Activated CD4-positive, alpha-beta T cell treated with anti-CD3 and anti-CD28 coated beads, Interleukin-2, amount 50 U/mL, for 4 hours (primary cell): ENCODE measurements around the gene DTNA.
"Not testable (repeated sequence)": the region's sequence is repeated elsewhere in the genome, so short reads cannot be mapped to it uniquely, and the experiment has no call there.

ENCODE experiments used
- DNase-seq, 2 experiments: peaks; one replicate each; pipeline ENCODE4 v3.0.0-alpha.2; 2020

Gene DTNA

GRCh38 chr18:34864836-34865497 is 154.9 kb downstream of the DTNA start:
- no peak for DNase-seq

GRCh38 chr18:34866310-34866709 is 156.2 kb downstream of the DTNA start:
- DNase-seq: no peak

DNA sequence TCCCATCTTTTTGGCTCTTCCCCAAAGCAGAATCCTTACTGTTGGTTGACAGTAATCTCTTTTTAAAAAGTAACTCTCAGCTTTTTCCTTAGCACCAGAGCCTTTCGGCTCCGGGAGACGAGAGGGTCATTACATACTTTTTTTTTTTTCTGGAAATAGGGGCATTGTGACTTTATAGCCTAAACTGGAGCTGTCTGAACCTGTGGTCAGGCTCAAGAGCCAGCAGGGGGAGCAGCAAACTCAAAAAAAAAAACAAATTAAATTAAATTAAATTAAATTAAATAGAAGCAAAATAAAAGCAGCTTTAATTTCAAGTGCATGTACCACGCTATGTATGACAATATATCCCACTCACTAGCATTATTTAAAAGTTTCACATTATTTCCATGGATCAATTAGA is 156.6 kb downstream of the DTNA start:
- DNase-seq: no peak

- no peak for DNase-seq
Observed at GRCh38 chr18:34867520-34867919, 157.4 kb downstream of the DTNA start.

- no peak for DNase-seq
Observed at GRCh38 chr18:34870555-34871310, 160.6 kb downstream of the DTNA start.

- no peak for DNase-seq
Observed at GRCh38 chr18:34871435-34871834, 161.3 kb downstream of the DTNA start.

DNA sequence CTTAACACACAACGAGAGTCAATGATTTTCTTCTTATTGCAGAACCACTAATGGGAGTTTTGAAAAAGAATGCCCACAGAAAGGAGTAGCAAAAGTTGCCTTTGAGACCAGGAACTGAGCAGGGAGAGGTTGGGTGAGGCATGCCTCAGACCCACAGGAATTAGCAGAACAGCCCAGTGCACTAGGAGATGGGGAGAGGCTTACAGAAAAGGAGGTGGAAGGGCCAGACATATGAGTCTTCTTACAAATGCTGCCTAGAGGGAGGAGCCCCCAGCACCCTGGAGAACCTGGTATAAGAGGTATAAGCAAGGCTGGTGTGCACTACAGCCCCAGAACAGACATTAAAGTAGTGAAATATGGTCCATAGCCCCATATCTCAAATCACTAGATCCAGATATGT is 162.0 kb downstream of the DTNA start:
- no peak for DNase-seq

DNA sequence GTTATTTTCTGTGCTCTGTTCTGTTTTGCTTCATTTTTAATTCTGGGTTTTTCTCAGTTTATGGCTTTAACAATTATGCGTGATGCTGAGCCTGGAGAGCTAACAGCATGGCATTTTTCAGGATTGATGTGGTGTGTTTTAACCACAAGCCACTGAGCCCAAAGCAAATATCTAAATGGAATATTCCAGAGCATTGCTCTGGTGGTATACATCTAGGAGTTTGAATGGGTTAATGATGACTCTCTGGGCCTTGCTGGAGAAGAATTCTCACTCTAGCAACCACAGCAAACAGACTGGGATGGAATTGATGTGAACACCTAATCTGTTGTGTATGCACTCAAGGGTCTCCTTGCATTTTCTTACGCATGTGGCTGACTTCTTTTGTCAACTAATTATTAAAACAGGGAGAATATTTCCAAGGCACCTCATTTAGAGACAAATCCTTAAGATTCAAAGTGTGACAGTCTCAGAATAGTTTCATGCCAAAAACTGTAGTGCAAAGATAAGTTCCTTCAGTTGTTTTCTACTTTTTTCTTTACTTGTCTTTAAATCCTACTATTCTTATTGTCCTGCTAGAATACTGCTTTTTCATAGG is 164.0 kb downstream of the DTNA start:
- no peak for DNase-seq

- DNase-seq: no peak
Observed at GRCh38 chr18:34875150-34875549, 165.1 kb downstream of the DTNA start.

DNA sequence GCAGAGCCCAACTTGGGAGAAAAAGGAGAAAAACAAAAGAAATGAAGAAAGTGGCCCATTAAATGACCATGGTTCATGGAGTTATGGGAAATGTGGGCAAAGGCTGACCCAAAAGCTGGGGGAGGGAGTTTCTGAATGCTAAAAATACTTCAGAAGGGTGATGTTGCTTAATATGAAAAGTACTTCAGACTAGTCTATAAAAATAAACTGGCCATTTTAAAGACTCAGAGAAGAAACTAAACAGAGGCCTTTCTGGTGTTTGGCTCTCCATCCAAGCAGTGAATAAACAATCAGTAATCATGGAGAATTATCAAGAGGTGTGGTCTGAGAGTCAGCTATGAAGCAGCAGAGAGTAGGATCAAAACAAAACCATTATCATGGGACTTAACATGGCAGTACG is 170.3 kb downstream of the DTNA start:
- DNase-seq: no peak

DNA sequence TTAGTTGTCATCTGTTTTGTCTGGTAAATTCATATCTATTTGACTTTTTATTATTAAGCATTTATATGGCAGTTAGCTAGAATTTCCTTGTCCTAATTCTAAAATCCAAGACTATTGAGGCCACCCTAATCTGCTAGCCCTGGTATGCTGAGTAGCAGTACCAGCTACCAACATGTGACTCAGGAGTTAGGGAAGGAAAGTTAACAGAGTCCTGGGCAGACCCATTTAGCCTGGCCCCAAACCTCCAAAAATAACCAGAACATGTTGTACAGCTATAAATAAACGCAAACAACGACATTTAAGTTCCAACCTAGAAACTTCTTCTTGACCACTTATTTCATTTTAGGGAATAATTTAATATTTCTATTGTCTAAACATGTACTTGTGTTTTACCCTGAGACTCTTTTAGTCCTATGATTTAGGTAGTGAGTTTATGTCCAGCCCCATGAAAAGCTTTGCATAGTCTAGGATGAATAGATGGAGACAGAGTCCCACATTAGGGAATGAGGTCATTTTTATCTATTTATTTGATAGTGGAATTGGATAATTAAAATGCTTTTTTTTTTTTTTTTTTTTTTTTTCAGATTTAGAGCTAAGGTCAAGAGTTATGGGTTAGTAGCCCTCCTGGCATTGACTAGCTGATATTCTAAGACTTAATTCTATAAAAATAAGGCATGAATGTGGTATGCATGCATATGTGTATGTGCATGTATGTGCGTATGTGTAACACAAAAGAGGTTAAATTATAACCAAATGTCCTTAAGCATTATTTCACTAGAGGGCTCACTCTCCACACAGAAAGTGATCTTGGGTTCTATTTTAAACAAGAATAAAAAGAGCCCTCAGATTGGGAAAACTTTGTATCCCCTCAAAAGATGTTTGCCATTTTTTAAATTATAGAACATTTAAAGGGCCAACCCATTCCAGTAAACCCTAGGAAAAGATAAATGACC is 171.1 kb downstream of the DTNA start:
- no peak for DNase-seq

DNA sequence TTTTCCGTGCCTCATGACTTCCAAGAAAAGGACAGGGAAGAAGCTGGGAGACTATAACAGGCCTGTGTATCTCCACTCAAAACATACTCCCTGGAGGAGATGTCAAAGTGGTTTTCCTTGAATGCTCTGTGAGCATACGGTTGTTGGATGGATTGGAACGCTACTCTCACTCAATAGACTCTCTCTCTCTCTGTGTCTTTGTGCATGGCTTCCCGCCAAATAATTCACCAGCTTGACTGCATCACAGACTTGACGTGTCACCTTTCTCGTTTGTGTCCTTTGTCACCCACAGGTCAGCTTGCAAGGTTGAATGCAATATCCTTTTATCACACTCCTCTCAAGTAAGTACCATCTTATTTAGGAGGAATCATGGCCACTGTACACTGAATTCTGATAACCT is 174.3 kb downstream of the DTNA start:
- no peak for DNase-seq

DNA sequence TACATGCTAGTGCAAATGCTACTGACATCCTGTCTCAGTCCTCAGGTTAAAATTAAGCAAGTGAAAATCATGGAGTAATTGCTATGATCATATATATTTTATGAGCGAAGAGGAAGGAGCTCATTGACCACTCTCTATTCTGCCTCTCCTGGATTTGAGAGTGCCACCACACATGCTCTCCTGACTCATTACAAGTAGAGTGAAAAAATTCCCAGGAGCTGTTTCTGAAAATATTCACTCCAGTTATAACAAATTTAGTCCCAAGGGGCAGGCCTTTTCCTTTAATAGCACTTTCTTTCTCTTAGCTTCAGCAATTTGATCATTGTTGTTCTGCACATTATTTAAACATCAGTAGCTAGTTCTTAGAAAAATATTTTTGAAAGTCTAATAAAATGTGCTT is 176.1 kb downstream of the DTNA start:
- no peak for DNase-seq

DNA sequence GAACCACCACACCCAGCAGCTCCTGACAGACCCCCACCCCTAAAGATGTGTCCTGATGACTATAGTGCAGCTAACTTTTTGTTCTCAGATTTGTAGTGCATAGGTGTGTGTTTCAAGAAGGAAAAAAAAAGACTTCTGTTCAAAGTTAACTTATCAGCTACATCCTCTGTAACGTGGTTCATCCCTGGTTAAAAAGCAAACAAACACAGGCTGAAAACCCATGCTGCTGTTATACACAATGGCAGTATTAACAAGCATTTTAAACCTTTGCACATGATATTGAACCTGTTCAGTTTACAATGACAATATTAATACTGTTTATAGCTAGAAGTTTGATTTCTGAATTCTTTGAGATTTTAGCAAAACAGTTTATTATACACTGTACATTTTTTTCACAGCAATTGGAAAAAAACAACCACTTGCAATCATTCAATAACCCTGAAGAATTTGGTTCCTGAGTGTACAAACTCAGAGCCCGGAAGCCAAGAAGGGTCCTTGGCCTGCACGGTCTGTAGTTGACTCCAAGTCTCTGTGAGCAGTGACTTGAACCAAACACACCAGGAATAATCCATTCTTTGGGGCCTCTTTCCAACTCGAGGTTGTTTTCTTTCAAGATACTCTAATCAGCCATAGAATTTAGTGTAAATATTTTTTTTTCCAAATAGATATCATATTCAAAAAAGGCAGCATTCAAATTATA is 177.9 kb downstream of the DTNA start:
- no peak for DNase-seq

DNA sequence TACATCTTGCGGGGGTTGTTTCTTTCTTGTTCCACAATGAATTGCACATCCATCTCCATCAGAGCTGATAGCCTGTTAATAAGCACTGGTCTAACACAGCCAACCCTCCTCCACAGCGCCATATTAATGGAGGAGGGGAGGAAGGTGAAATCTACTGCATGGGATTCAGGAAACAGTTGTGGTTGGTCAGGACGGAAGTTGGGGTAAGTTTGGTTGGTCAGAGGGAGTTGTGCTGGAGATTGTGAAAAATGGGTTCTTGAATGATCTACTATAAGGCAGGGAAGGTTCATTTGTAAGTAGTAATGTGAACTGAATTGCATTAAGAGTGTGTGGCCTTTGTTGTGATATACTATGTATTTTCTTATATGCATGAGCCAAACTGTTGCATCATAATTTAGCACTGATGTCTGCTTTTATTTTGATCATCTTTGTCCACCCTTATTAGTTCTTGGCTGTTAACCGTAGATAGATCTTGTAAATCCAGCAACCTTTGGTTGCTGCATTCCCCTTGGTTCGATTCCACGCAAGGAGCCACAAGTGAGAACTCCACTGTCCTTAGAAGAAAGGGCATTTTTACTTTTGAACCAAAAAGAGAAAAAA is 180.5 kb downstream of the DTNA start:
- DNase-seq: no peak

DNA sequence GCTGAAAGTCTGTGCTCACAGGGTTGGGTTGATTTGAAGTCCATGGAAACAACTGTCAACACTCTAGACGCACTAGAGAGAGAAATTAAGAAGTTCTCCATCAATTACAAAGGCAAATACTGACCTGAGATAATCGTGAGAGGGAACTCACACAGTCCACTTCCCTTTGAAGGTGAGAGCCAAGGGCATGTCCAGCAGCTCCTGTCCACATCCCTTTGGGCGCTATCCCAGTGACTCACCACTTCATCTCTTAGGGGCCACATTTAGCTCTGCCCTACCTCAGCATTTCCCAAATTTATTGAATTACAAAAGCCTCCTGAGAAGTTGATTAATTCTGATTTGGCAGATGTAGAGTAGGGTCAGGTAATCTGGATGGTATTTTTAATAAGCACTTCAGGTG is 182.3 kb downstream of the DTNA start:
- DNase-seq: no peak

DNA sequence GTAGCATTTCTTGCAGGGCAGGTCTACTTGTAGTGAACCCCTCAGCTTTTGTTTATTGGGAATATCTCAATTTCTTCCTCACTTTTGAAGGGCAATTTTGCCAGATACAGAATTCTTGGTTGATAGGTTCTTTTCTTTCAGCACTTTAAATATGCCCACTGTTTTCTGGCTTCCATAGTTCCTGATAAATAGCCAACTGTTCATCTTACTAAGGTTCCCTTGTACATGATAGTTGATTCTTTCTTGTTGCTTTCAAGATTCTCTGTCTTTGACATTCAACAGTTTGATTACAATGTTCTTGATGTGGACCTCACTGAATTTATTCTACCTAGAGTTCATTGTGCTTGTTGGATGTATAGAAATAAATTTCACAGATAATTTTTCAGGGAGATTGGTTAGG is 183.1 kb downstream of the DTNA start:
- DNase-seq: no peak

GRCh38 chr18:34901299-34901698 is 191.2 kb downstream of the DTNA start:
- DNase-seq: no peak

GRCh38 chr18:34904994-34905393 is 194.9 kb downstream of the DTNA start:
- DNase-seq: no peak

- DNase-seq: not testable (repeated sequence)
Observed at GRCh38 chr18:34906985-34907384, 196.9 kb downstream of the DTNA start.

DNA sequence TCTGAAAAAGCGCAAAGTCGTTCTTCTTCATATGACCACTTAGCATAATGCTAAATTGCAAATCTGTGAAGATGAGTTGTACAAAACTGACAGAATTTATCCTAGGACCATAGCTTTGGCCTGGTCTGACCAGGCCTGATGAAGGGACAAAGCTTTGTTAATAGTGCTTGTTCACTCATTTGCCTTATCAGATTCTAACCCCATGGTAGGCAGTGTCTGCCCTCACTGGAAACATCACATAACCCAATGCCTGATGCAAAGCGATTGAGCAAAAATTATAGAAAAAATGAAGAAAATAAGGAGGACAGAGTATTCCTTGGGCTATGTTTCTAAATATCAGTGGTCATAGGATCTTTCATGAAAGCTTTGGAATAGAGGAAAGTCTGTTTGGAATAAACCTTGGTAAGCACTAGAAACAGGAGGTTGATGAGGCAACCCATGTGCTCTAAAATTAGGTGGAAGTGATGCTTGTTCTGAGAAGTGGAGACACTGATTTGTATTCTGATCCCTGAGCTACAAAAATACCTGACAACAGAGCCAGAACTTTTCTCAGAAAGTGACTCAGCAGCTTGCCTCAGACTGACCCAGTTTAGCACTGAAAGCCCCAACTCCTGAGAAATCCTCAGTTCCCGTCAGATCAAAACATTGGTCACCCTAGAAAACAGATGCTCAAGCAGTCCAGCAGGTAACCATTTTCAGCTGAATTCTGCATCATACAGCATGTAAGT is 199.7 kb downstream of the DTNA start:
- no peak for DNase-seq
